HCT116 (cell line): ENCODE measurements around the gene CUX1. TPM values are rescaled to one million over a fixed set of nuclear protein-coding genes. Genes with fewer than 3 reads are reported as not detected.

Experiments used
- ATAC-seq: fragments of 200-7000 bp; cut with Tn5 transposase; 2 replicates; pipeline ENCODE4 v1.9.1; 2020; ENCODE audit warnings: mild to moderate bottlenecking, moderate library complexity
- BruUV-seq: library from RNA; stranded (reverse); fragments of 400-500 nt; replicated peaks from 2 replicates; lab custom pipeline; 2021; lab: Mats Ljungman, UMichigan
- CTCF ChIA-PET: fragments of 300-600 bp; sonication (Branson Sonifier 250); formaldehyde crosslinking; loops from one replicate; lab custom pipeline; 2021; ENCODE audit warnings: antibody characterized with exemption; lab: Charles Lee
- POLR2A ChIA-PET: fragments of 300-600, 350-600 bp; sonication (Branson Sonifier 250); formaldehyde crosslinking; loops from one replicate; lab custom pipeline; 2021; ENCODE audit warnings: antibody characterized with exemption; lab: Charles Lee
- RAD21 ChIA-PET, 2 experiments: fragments of 300-600 bp; sonication (Branson Sonifier 250); formaldehyde crosslinking; loops; one replicate each; lab custom pipeline; 2023; ENCODE audit warnings: low total read pairs in 2 of 2; ENCODE audit not compliant: uncharacterized antibody in 2 of 2, unreplicated experiment in 2 of 2, low non-redundant PET in 1 of 2; lab: Charles Lee
- DNase-seq: peaks from one replicate; pipeline ENCODE4 v3.0.0-alpha.2; 2010; ENCODE audit warnings: low read depth, low spot score
- H2AFZ ChIP-seq: fragments of 200-600 bp; shearing (Covaris generic), sonication (generic); 2 replicates; pipeline ENCODE4 v1.6.1; 2017; ENCODE audit warnings: low read depth, mixed run types, mixed read lengths, antibody characterized with exemption, low read length; ENCODE audit not compliant: poor library complexity, severe bottlenecking
- H3K27ac ChIP-seq: 2 replicates; pipeline ENCODE4 v1.5.1; 2012; ENCODE audit warnings: low read depth, low read length
- H3K27me3 ChIP-seq: fragments of 200-600 bp; sonication (generic); 2 replicates; pipeline ENCODE4 v1.6.1; 2016; ENCODE audit warnings: mixed run types, low read length, mixed read lengths; ENCODE audit not compliant: insufficient read depth
- H3K36me3 ChIP-seq, 2 experiments: fragments of 200-500 bp in 1 of 2; fragments of 200-600 bp in 1 of 2; sonication (Bioruptor generic) in 1 of 2; sonication (generic) in 1 of 2; 2 replicates each; pipeline versions ENCODE4 v1.5.1 to v1.6.1; 2014 to 2016; ENCODE audit warnings: low read length in 2 of 2, inconsistent platforms in 1 of 2, mixed read lengths in 1 of 2, mixed run types in 1 of 2; ENCODE audit not compliant: insufficient read depth in 2 of 2, control insufficient read depth in 1 of 2
- H3K4me1 ChIP-seq, 2 experiments: fragments of 200-600 bp in 1 of 2; sonication (generic) in 1 of 2; 2 replicates each; pipeline versions ENCODE4 v1.5.1 to v1.6.1; 2012 to 2017; ENCODE audit warnings: low read length in 2 of 2, inconsistent platforms in 1 of 2, mild to moderate bottlenecking in 1 of 2, mixed read lengths in 1 of 2, mixed run types in 1 of 2, moderate library complexity in 1 of 2; ENCODE audit not compliant: insufficient read depth in 2 of 2, control insufficient read depth in 1 of 2
- H3K4me2 ChIP-seq: fragments of 200-600 bp; sonication (generic); 2 replicates; pipeline ENCODE4 v1.6.1; 2017; ENCODE audit warnings: mixed run types, low read length, mixed read lengths
- H3K4me3 ChIP-seq, 2 experiments: fragments of 200-600 bp in 1 of 2; sonication (generic) in 1 of 2; replicated peaks in 1 of 2; 2 replicates each; pipeline ENCODE4 v1.5.1; 2011 to 2016; ENCODE audit warnings: low read length in 2 of 2, control low read depth in 1 of 2, low read depth in 1 of 2, mild to moderate bottlenecking in 1 of 2, mixed read lengths in 1 of 2, mixed run types in 1 of 2
- H3K79me2 ChIP-seq: fragments of 200-600 bp; sonication (generic); 2 replicates; pipeline ENCODE4 v1.6.1; 2017; ENCODE audit warnings: mild to moderate bottlenecking, mixed run types, low read length, moderate library complexity, mixed read lengths; ENCODE audit not compliant: insufficient read depth
- H3K9ac ChIP-seq: fragments of 200-600 bp; sonication (generic); 2 replicates; pipeline ENCODE4 v1.6.1; 2016; ENCODE audit warnings: low read length, mixed read lengths
- H3K9me2 ChIP-seq: fragments of 200-600 bp; sonication (generic), shearing (Covaris generic); 2 replicates; pipeline ENCODE4 v1.6.1; 2017; ENCODE audit warnings: mixed run types, mild to moderate bottlenecking, moderate library complexity; ENCODE audit not compliant: insufficient read depth
- H3K9me3 ChIP-seq, 2 experiments: fragments of 200-500 bp in 1 of 2; fragments of 200-600 bp in 1 of 2; sonication (Bioruptor generic) in 1 of 2; sonication (generic) in 1 of 2; 2 replicates each; pipeline ENCODE4 v1.6.1; 2014 to 2017; ENCODE audit warnings: low read length in 2 of 2, mixed read lengths in 2 of 2, inconsistent platforms in 1 of 2, low read depth in 1 of 2, mild to moderate bottlenecking in 1 of 2, mixed run types in 1 of 2, moderate library complexity in 1 of 2; ENCODE audit not compliant: control insufficient read depth in 1 of 2, insufficient read depth in 1 of 2
- H4K20me1 ChIP-seq: fragments of 200-600 bp; sonication (generic), shearing (Covaris generic); 2 replicates; pipeline ENCODE4 v1.6.1; 2017; ENCODE audit warnings: mixed run types, mild to moderate bottlenecking, moderate library complexity; ENCODE audit not compliant: insufficient read depth
- CBX3 ChIP-seq: IDR thresholded peaks from 2 replicates; pipeline ENCODE4 v1.6.1; 2012; ENCODE audit warnings: low read depth
- EGR1 ChIP-seq: IDR thresholded peaks from 2 replicates; pipeline ENCODE4 v1.6.1; 2012; ENCODE audit warnings: low read depth
- JUND ChIP-seq: IDR thresholded peaks from 2 replicates; pipeline ENCODE4 v1.6.1; 2012
- POLR2A ChIP-seq: IDR thresholded peaks from 2 replicates; pipeline ENCODE4 v1.7.0; 2011; ENCODE audit warnings: borderline replicate concordance; ENCODE audit not compliant: insufficient read depth, insufficient read length; ENCODE audit errors: extremely low read depth
- POLR2AphosphoS5 ChIP-seq: IDR thresholded peaks from 2 replicates; pipeline ENCODE4 v1.6.1; 2011; ENCODE audit warnings: mild to moderate bottlenecking, low read depth, low read length, moderate library complexity
- intact Hi-C: fragments of 100-400 bp; cut with micrococcal nuclease; formaldehyde crosslinking; loops from 2 replicates; pipeline ENCODE4 v1.10.0; 2022
- total RNA-seq: library from RNA; stranded (reverse); gene quantifications from one replicate; pipeline ENCODE4 v1.2.1, GENCODE V29; 2021; ENCODE audit not compliant: unreplicated experiment
- TF ChIP-seq, protein P1 (sequence below): IDR thresholded peaks from 2 replicates; pipeline ENCODE4 v1.6.1; 2012
- TF ChIP-seq, protein P2 (sequence below): IDR thresholded peaks from 2 replicates; pipeline ENCODE4 v1.6.1; 2012; ENCODE audit warnings: low read depth

Gene CUX1
- total RNA-seq, 1 experiment from 2014 or later: 68.9 TPM

DNA sequence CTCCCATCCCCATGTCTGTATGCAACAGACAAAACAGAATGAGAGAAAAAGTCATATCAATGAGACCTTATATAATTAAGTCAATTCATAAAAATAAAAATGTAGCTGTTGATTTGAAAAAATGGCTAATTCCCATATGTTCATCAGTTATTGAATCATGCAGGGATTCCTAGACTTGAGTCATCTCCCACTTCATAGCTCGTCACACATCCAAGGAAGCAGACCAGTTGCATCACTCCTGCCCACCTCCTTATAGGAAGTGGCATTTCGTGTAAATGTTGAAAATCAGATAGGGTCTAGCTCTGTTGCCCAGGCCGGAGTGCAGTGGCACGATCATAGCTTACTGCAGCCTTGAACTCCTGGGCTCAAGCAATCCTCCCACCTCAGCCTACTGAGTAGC, 413.2 kb downstream of the CUX1 start:
- CTCF ChIA-PET: no interaction called here
- intact Hi-C loops: loop anchor here (10.0 kb wide), 1 partner anchor 376 kb away; no protein-coding TSS in a partner anchor

More for the DNA sequence above, 413.2 kb downstream of the CUX1 start:
- H3K79me2 ChIP-seq: no peaks in the 10 kb centered on the region
- no peak for DNase-seq
- H3K9me2 ChIP-seq: no peaks in the 10 kb centered on the region
- H3K4me2 ChIP-seq: no peak overlapping the region
- H3K27ac ChIP-seq: no peak overlapping the region
- H3K27me3 ChIP-seq: no peaks in the 10 kb centered on the region
- peaks cover 0 to 8% of the 10 kb centered on the region in 2 experiments; a peak in 1 of 4 replicates for H3K4me1 ChIP-seq
- no peak overlapping the region for H3K4me3 ChIP-seq
- ATAC-seq: no peak
- no peaks in the 10 kb centered on the region for H4K20me1 ChIP-seq
- BruUV-seq: no TSS peak
- H3K36me3 ChIP-seq: peaks cover 0 to 4% of the 10 kb centered on the region in 2 experiments; a peak in 2 of 4 replicates
- POLR2A ChIA-PET: no interaction called here
- H3K9me3 ChIP-seq: no peaks in the 10 kb centered on the region
- RAD21 ChIA-PET: no interaction called here
- TF ChIP-seq JUND (no peak), POLR2A (no peak), POLR2AphosphoS5 (no peak), EGR1 (no peak), CBX3 (no peak)
- TF ChIP-seq, protein P1, sequence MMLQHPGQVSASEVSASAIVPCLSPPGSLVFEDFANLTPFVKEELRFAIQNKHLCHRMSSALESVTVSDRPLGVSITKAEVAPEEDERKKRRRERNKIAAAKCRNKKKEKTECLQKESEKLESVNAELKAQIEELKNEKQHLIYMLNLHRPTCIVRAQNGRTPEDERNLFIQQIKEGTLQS: no peak
- TF ChIP-seq, protein P2, sequence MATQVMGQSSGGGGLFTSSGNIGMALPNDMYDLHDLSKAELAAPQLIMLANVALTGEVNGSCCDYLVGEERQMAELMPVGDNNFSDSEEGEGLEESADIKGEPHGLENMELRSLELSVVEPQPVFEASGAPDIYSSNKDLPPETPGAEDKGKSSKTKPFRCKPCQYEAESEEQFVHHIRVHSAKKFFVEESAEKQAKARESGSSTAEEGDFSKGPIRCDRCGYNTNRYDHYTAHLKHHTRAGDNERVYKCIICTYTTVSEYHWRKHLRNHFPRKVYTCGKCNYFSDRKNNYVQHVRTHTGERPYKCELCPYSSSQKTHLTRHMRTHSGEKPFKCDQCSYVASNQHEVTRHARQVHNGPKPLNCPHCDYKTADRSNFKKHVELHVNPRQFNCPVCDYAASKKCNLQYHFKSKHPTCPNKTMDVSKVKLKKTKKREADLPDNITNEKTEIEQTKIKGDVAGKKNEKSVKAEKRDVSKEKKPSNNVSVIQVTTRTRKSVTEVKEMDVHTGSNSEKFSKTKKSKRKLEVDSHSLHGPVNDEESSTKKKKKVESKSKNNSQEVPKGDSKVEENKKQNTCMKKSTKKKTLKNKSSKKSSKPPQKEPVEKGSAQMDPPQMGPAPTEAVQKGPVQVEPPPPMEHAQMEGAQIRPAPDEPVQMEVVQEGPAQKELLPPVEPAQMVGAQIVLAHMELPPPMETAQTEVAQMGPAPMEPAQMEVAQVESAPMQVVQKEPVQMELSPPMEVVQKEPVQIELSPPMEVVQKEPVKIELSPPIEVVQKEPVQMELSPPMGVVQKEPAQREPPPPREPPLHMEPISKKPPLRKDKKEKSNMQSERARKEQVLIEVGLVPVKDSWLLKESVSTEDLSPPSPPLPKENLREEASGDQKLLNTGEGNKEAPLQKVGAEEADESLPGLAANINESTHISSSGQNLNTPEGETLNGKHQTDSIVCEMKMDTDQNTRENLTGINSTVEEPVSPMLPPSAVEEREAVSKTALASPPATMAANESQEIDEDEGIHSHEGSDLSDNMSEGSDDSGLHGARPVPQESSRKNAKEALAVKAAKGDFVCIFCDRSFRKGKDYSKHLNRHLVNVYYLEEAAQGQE: no peak
- H3K9ac ChIP-seq: no peak overlapping the region
- H2AFZ ChIP-seq: no peak overlapping the region
